Measurements from ENCODE around the gene TAAR5.
"Not testable (repeated sequence)": the region's sequence is repeated elsewhere in the genome, so short reads cannot be mapped to it uniquely, and the experiment has no call there.

The TAAR5 gene

DNA sequence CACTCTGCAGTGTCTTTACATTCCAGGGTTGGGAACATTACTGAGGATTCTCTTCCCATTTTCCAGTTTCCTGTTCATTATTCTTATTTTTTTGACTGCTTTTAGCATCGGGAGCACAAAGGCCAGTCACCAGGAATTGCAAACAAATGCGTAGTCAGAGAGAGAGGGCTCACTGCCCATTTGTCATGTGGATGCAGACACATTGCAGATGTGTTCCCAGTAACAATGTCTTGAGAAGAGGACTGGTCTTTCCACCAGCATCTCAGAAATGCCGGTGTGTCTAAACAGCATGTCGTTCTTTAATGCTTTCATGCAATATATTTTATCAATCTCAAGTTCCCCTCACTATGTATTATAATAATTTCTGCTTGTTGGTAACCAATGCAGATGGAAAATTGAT lies 20.4 kb downstream of the TAAR5 start:
- no peak for DNase-seq

DNA sequence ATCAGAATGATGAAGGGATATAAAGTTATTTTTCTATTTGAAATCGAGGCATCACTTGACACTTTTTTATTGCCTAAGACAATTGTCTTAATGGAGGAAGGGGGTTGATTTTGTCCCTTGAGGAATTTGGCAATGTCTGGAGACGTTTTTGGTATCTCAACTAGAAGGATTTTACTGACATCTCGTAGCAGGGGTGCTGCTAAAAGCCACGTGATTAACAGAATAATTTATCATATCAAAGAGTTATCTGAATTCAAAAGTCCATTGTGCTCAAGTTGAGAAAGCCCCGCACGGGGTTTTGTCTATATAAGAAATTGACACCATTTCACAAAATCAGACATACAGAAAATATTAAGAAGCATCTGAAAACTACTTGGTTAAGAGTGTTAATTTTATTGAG lies 20.9 kb downstream of the TAAR5 start:
- DNase-seq, result no peak

DNA sequence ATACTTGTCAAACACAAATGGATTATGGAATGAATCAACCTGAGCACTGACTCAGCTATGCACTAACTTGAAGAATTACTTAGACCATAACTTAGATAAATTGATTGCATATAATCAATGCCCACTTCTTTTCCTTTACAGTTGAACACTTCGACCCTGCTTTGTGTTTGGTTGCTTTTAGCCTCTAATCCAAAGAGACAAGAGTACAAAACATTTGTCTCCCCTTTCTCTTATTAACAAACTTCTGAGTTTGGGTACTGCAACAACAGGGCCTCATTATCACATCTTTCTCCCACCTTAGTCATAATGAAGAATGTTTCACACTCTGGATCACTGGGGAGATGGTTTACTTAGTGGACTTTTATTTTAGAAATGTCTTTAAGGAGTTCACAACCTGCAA lies 22.0 kb downstream of the TAAR5 start:
- DNase-seq, result no peak

DNA sequence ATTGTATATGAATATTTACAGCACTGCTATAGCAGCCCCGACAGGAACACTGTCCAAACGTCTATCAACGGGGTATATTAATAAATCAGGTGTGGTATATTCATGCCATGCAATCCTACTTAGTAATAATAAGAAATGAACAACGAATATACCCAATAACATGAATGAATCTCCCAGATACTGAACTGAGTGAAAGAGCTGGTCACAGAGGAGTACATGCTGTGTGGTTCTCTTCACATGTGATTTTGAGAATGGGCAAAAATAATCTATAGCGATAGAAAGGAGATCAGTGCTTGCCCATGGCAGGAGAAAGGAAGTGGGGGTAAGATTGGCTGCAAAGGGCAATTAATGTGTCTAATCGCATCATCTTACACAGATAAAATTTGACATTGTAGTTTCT lies 23.1 kb downstream of the TAAR5 start:
- no peak for DNase-seq

DNA sequence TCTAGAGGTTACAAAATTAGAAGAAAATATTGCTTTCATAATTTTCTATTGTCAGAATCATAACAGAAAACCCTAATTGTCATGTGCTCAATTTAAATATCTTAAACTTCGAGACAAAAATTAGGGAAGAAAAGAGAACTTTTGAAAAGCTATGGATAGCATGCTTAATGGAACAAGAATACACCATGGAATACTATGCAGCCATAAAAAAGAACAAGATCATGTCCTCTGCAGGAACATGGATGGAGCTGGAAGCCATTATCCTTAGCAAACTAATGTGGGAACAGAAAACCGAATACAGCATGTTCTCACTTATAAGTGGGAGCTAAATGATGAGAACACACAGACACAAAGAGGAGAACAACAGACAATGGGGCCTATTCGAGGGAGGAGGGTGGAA lies 29.5 kb downstream of the TAAR5 start:
- not testable (repeated sequence) for DNase-seq

DNA sequence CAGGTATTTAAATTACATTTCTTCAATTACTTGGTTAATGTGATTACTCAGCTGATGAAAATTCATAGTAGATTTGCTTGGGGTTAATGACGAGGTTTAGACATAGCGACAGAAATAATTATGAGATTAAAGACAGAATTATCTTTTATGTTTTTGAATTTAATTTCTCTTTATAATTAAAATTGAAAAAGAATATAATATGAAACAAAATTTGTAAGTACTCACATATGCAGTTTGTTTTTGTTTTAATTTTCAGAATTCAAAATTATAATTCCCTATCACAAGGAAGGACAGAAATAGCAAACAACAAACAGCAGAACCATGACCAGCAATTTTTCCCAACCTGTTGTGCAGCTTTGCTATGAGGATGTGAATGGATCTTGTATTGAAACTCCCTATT lies 37.2 kb downstream of the TAAR5 start, which contains the start of gene TAAR8:
TAAR8 (plus strand) TSS at position 301 of the 400 bp plus-strand sequence; CDS start at position 322, 21 bp downstream.
- DNase-seq, result no peak

DNA sequence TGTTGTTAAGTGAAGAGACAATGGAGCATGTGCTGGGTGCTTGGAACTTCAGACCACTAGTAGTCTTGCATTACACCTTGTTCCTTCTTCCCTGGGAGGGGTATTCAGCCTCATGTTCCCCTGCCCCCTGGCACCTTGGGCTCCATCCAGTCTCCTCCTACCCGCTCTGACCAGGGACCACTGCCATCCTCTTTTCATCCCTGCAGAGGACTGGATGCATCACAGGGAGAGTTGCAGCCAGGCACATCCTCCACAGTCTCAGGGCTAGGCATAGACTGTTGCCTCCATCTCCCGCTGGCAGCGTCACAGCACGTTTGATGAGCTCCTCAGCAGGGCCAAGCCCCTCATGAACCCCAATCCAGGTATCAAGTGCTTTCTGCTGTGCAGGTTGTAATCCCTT lies 38.3 kb downstream of the TAAR5 start:
- no peak for DNase-seq

DNA sequence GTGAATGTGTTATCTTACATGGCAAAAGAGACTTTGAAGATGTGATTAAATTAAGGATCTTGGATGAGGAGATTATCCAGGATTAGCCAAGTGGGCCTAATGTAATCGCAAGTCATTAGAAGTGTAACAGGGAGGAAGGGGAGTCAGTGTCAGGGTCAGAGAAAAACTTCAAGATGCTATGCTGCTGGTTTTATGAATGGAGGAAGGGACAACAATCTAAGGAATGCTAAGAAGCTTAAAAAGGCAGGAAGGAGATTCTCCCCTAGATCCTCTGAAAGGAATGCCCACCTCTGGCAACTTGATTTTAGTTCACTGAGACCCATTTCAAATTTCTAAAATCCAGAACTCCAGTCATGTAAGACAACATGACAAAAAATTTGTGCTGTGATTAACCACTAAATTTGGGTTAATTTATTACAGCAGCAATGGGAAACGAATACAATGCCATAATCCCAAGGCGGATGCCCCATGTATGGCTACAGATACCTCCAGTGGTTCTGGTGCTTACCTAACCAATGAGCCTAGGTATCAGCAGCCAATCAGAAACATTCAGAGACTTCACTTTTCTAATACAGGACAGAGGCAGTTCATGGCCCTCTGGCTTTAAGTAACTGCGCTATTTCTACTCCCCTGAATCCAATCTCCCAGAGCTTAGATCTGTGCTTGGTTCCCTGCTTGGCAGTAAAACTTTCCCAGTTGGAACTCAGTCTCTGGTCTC lies 40.6 kb downstream of the TAAR5 start:
- no peak for DNase-seq

DNA sequence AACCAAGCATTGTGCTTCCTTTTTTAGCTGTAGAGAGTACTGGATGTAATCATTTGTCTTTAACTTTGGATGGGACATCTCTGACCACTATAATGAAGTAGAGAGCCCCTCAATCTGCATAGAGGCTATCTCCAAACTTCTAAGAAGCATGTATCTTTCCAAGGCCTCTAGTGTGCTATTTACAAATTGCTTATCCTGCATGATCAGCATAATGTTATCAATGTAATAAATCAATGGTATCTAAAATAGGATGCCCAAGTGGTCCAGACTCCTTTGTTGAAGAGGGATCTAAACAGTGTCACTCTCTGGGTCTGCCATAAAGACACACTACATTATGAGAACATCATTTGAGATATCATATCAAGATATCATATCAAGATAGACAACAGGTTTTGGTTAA lies 44.7 kb downstream of the TAAR5 start:
- DNase-seq, result no peak

Measured in 8988T (cell line).